Duodenal mucosa (tissue), 2 donors: ENCODE data around the gene RPS6KC1.
"Not testable (repeated sequence)": the region's sequence is repeated elsewhere in the genome, so short reads cannot be mapped to it uniquely, and the experiment has no call there.

Experiments used
- H3K27ac ChIP-seq: one replicate; pipeline ENCODE4 v1.7.0; 2013; ENCODE audit warnings: low read depth, low read length
- H3K27me3 ChIP-seq, 2 donors: one replicate each; pipeline ENCODE4 v1.7.0; 2013; ENCODE audit warnings: low read length in 2 of 2, control low read depth in 1 of 2; ENCODE audit not compliant: insufficient read depth in 2 of 2, control insufficient read depth in 1 of 2
- H3K36me3 ChIP-seq, 2 donors: one replicate each; pipeline ENCODE4 v1.7.0; 2013; ENCODE audit warnings: low read length in 2 of 2, control low read depth in 1 of 2; ENCODE audit not compliant: insufficient read depth in 2 of 2, control insufficient read depth in 1 of 2
- H3K4me1 ChIP-seq, 2 donors: one replicate each; pipeline ENCODE4 v1.7.0; 2013; ENCODE audit warnings: low read length in 2 of 2, control low read depth in 1 of 2; ENCODE audit not compliant: insufficient read depth in 2 of 2, control insufficient read depth in 1 of 2
- H3K4me3 ChIP-seq, 2 donors: one replicate each; pipeline ENCODE4 v1.7.0; 2013; ENCODE audit warnings: low read length in 2 of 2, low read depth in 1 of 2
- H3K9ac ChIP-seq, 2 donors: one replicate each; pipeline ENCODE4 v1.7.0; 2013; ENCODE audit warnings: low read length in 2 of 2, low read depth in 1 of 2
- H3K9me3 ChIP-seq, 2 donors: one replicate each; pipeline ENCODE4 v1.7.0; 2013; ENCODE audit warnings: low read length in 2 of 2, control low read depth in 1 of 2; ENCODE audit not compliant: control insufficient read depth in 1 of 2

The RPS6KC1 gene

GRCh38 chr1:213051127-213051880 lies at the start of gene RPS6KC1:
Gene RPS6KC1, plus strand, starts transcription at chr1:213051241. Its CDS starts 164 bp downstream, at chr1:213051405.
- Histone ChIP-seq H3K9ac (peak within 1 kb of the TSS; percentile 48 to 71), H3K4me1 (peaks cover 11 to 18% of the 10 kb centered on the region in 2 donors), H3K27ac (peak within 1 kb of the TSS; percentile 52), H3K4me3 (peak within 1 kb of the TSS; percentile 89 to 91), H3K27me3 (no peaks in the 10 kb centered on the region), H3K36me3 (no peaks in the 10 kb centered on the region), H3K9me3 (no peaks in the 10 kb centered on the region)

- Histone ChIP-seq H3K36me3 (peaks cover 6 to 44% of the 10 kb centered on the region in 2 donors), H3K9ac (no peak overlapping the region), H3K27me3 (no peaks in the 10 kb centered on the region), H3K9me3 (no peaks in the 10 kb centered on the region), H3K4me3 (no peak overlapping the region), H3K4me1 (no peaks in the 10 kb centered on the region), H3K27ac (no peak overlapping the region)
Observed at GRCh38 chr1:213003256-213003655, 47.8 kb upstream of the RPS6KC1 start.

DNA sequence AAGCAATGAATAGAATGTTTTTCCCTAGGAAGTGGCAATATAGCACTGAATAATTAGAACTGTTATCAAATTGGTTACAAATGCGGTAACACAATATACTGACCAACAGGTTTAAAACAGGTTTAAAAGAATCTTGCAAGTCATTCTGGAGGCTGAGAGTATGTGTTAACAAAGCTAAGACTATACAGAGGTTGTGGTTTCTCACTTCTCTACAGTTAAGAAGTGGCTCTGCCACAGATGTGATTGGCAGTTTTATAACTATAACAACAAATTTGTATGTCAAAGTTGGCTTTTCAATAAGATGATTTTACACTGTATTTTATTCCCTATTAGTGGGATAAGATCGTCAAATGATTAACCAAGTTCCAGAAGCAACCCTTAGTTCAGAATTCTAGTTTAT lies 42.5 kb upstream of the RPS6KC1 start:
- H3K4me1 ChIP-seq: peaks cover 0 to 4% of the 10 kb centered on the region in 2 donors
- H3K27me3 ChIP-seq: no peaks in the 10 kb centered on the region
- no peaks in the 10 kb centered on the region for H3K9me3 ChIP-seq
- H3K4me3 ChIP-seq: no peak overlapping the region
- peaks cover 9 to 31% of the 10 kb centered on the region in 2 donors for H3K36me3 ChIP-seq
- H3K9ac ChIP-seq: no peak overlapping the region
- no peak overlapping the region for H3K27ac ChIP-seq

- no peaks in the 10 kb centered on the region for H3K27me3 ChIP-seq
- peak overlapping the region; percentile 96 for H3K4me3 ChIP-seq
- peaks cover 4 to 7% of the 10 kb centered on the region in 2 donors for H3K36me3 ChIP-seq
- H3K9me3 ChIP-seq: no peaks in the 10 kb centered on the region
- H3K9ac ChIP-seq: peak overlapping the region; percentile 83 to 86
- peaks cover 3 to 12% of the 10 kb centered on the region in 2 donors for H3K4me1 ChIP-seq
- H3K27ac ChIP-seq: no peak overlapping the region
Observed at GRCh38 chr1:213014642-213015041, 36.4 kb upstream of the RPS6KC1 start.

DNA sequence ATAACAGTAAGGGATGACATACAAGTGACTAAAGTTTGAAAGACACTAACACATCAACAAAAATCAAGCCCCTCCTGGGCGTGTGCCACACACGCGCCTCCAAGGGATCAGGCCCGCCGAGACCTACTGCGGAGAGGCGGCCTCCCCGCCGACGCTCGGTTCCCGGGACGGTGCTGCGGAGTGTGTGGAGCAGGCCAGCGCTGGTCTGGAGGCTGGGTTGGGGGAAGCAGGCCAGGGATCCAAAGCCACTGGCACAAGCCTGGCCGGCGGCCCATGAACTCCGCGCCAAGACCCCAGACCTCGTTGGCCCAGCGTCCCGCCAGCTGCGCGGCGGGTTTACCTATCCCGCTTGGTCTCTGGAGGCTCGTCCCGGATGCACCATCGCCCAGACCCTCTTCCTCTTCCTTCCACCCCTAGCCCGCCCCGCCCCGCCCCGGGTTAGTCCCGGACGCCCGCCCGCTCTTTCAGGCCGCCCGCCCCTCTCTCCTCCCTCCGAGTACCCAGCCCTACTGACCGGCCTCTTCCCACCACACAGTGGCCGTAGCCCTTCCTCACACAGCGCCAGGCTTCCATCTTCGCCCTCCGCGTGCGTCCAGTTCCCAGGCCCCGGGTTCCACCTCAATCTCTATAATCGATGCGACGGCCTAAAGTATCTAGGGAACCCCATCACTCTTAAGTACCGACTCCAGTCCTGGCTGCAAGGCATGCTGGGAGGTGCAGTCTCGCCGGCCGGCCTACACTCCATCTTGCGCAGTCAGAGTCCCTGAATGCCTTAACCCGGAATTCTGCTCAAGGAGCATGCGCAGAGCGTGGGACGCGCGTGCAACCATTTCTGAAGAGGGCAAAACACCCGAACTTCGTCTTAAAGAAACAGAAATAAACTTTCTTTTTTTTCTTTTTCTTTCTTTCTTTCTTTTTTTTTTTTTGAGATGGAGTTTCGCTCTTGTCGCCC lies 35.7 kb upstream of the RPS6KC1 start, which contains the start of gene ANGEL2:
Gene ANGEL2 (minus strand): TSS at position 769 of the 952 bp plus-strand sequence. CDS start 196 bp downstream, at position 573.
- H3K27ac ChIP-seq: peak within 1 kb of the TSS; percentile 82
- H3K9ac ChIP-seq: peak within 1 kb of the TSS; percentile 83 to 88
- H3K4me3 ChIP-seq: peak within 1 kb of the TSS; percentile 96
- H3K27me3 ChIP-seq: no peaks in the 10 kb centered on the region
- H3K36me3 ChIP-seq: peaks cover 4 to 7% of the 10 kb centered on the region in 2 donors
- peaks cover 3 to 12% of the 10 kb centered on the region in 2 donors for H3K4me1 ChIP-seq
- no peaks in the 10 kb centered on the region for H3K9me3 ChIP-seq

DNA sequence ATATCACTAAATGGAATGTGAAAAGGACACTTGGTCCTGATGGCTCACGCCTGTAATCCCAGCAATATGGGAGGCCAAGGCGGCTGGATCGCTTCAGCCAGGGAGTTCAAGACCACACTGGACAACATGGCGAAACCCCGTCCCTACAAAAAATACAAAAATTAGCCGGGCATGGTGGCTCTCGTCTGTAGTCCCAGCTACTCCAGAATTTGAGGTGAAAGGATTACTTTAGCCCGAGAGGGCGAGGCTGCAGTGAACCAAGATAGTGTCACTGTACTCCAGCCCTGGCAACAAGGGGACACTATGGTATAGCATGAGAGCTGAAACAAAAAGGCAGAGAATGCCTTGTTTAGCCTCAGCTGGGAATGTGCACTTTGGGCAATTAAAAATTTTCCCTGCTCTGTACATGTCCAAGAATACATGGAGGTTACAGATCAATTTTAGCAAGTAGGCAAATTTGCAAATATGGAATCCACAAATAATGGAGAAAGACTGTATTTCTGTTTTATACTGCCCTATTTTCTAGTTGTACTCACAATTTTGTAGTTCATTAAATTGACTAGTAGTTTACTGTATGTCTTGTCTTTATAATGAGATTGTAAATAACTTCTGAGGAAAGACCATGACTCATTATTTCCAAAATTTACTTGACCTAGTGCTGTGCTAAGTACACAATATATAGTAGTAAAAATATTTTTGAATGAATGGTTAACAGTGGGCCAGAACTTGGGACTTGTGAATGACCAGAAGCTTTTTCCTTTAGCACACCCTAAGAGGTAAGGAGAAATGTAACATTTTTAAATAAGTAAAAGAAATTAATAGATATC lies 33.4 kb upstream of the RPS6KC1 start:
- no peak overlapping the region for H3K9ac ChIP-seq
- no peaks in the 10 kb centered on the region for H3K36me3 ChIP-seq

DNA sequence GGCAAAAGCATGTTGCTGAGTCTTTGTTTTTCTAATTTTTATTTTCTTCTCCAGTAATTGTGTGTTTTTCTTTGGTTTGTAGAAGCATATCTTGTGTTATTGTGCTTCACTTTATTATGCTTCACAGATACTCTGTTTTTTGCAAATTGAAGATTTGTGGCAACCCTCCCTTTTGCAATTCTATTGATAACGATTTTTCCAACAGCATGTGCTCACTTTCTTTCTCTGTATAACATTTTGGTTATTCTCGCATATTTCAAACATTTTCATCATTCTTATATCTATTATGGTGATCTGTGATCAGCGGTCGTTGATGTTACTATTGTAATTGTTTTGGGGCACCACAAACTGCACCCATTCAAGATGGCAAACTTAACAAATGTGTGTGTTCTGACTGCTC lies 31.6 kb upstream of the RPS6KC1 start:
- no peaks in the 10 kb centered on the region for H3K27me3 ChIP-seq
- no peak overlapping the region for H3K4me3 ChIP-seq
- H3K9me3 ChIP-seq: no peaks in the 10 kb centered on the region
- no peak overlapping the region for H3K27ac ChIP-seq
- peaks cover 2 to 4% of the 10 kb centered on the region in 2 donors for H3K4me1 ChIP-seq
- H3K36me3 ChIP-seq: no peaks in the 10 kb centered on the region
- no peak overlapping the region for H3K9ac ChIP-seq

More for the DNA sequence above, 33.4 kb upstream of the RPS6KC1 start:
- Histone ChIP-seq H3K4me1 (peaks cover 3 to 12% of the 10 kb centered on the region in 2 donors), H3K27ac (no peak overlapping the region), H3K4me3 (no peak overlapping the region), H3K27me3 (no peaks in the 10 kb centered on the region), H3K9me3 (no peaks in the 10 kb centered on the region)

DNA sequence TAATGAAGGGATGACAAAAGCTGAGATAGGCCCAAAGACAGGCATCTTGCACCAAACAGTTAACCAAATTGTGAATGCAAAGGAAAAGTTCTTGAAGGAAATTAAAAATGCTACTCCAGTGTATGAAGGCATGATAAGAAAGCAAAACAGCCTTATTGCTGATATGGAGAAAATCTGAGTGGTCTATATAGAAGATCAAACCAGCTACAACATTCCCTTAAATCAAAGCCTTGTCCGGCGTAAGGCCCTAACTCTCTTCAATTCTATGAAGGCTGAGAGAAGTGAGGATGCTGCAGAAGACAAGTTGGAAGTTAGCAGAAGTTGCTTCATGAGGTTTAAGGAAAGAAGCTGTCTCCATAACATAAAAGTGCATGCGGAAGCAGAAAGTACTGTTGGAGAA lies 31.0 kb upstream of the RPS6KC1 start:
- no peaks in the 10 kb centered on the region for H3K36me3 ChIP-seq
- H3K9ac ChIP-seq: no peak overlapping the region
- H3K27ac ChIP-seq: no peak overlapping the region
- H3K27me3 ChIP-seq: no peaks in the 10 kb centered on the region
- no peak overlapping the region for H3K4me3 ChIP-seq
- H3K9me3 ChIP-seq: no peaks in the 10 kb centered on the region
- H3K4me1 ChIP-seq: no peaks in the 10 kb centered on the region

GRCh38 chr1:213027024-213027423 lies 24.0 kb upstream of the RPS6KC1 start:
- not testable (repeated sequence) for H3K9ac ChIP-seq, H3K27me3 ChIP-seq

More at GRCh38 chr1:213027024-213027423, 24.0 kb upstream of the RPS6KC1 start:
- not testable (repeated sequence) for H3K36me3 ChIP-seq, H3K4me3 ChIP-seq, H3K4me1 ChIP-seq, H3K27ac ChIP-seq, H3K9me3 ChIP-seq
